GM06990 (cell line): ENCODE data around the gene ASB3.
A peak's percentile ranks its signal among the peaks of the same experiment; 100 is the strongest.

ENCODE experiments used
- DNase-seq: peaks from one replicate; pipeline ENCODE4 v3.0.0-alpha.2; 2011; ENCODE audit not compliant: insufficient read length; ENCODE audit errors: extremely low read depth
- H3K27me3 ChIP-seq: replicated peaks from 2 replicates; pipeline ENCODE4 v1.6.0; 2011; ENCODE audit warnings: low read length; ENCODE audit not compliant: control insufficient read depth, insufficient read depth
- H3K36me3 ChIP-seq: 2 replicates; pipeline ENCODE4 v1.5.1; 2011; ENCODE audit warnings: low read length; ENCODE audit not compliant: control insufficient read depth, insufficient read depth
- H3K4me3 ChIP-seq: replicated peaks from 2 replicates; pipeline ENCODE4 v1.5.1; 2011; ENCODE audit warnings: low read depth, mild to moderate bottlenecking, control low read depth, low read length
- TF ChIP-seq, protein P1 (sequence below): IDR thresholded peaks from 2 replicates; pipeline ENCODE4 v1.5.1; 2011; ENCODE audit warnings: low read length, control low read depth, mild to moderate bottlenecking, inconsistent platforms; ENCODE audit not compliant: insufficient read depth, poor library complexity, severe bottlenecking

ASB3 gene

DNA sequence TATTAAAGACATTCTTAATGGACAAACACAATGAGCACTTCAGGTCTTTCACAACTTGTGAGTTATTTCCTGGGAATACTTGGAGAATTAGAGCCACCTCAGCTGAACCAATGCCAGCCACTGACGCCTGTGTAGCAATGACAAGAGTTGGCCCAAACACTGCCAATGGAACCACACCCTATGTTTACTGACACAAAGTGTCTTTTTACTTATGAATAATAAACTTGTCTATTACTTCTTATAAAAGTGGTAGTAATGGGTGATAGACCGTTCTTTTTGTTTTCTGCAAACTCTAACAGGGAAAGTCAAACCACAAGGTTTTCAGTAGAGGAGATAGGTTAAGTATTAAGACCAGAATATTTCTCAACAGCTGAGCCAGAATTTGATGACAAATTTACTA, 31.6 kb downstream of the ASB3 start:
- H3K36me3 ChIP-seq: no peaks in the 10 kb centered on the region; the same call in 1 of the 2 replicates
- no peak overlapping the region for H3K4me3 ChIP-seq
- no peak for DNase-seq
- TF ChIP-seq, protein P1, sequence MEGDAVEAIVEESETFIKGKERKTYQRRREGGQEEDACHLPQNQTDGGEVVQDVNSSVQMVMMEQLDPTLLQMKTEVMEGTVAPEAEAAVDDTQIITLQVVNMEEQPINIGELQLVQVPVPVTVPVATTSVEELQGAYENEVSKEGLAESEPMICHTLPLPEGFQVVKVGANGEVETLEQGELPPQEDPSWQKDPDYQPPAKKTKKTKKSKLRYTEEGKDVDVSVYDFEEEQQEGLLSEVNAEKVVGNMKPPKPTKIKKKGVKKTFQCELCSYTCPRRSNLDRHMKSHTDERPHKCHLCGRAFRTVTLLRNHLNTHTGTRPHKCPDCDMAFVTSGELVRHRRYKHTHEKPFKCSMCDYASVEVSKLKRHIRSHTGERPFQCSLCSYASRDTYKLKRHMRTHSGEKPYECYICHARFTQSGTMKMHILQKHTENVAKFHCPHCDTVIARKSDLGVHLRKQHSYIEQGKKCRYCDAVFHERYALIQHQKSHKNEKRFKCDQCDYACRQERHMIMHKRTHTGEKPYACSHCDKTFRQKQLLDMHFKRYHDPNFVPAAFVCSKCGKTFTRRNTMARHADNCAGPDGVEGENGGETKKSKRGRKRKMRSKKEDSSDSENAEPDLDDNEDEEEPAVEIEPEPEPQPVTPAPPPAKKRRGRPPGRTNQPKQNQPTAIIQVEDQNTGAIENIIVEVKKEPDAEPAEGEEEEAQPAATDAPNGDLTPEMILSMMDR: no peak
- H3K27me3 ChIP-seq: no peaks in the 10 kb centered on the region

DNA sequence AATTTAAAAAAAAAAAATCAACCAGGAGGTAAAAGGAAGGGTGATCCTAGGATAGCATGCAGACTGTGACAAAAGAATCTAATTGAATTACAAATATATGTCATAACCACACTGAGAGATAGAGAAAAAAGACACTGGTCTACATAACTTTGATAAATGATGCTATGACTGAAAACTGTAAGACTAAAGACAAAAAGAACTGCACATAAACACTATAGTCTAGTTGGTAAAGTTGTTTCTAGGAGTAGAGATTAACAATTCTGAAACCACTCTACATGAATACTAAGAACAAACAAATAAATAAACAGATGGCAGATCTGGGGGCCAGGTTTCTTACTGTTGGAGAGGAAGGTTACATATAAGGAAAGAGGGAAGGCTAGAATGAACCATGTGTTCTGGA, 33.7 kb downstream of the ASB3 start:
- TF ChIP-seq, protein P1: no peak
- no peaks in the 10 kb centered on the region; the same call in 1 of the 2 replicates for H3K36me3 ChIP-seq
- no peaks in the 10 kb centered on the region for H3K27me3 ChIP-seq
- no peak for DNase-seq
- no peak overlapping the region for H3K4me3 ChIP-seq

DNA sequence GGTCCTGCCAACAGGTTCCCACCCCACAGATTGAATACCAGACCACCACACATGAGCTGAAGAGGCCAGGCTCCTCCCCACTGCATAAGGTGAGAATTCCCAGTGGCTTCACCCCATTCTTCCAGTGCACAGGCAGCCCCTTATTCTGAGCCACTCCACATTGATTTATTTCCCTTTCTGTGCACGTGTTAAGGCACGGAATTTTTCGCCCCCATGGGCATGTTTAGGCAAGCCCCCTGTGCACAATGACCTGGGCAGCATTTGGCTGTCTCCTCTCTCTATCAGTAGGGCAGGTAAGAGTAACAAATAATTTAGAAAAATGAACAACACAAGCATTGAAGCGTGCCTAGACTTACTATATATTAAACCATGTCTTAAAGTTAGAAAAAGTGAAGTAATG, 34.4 kb downstream of the ASB3 start:
- H3K27me3 ChIP-seq: no peaks in the 10 kb centered on the region
- DNase-seq: no peak
- TF ChIP-seq, protein P1: no peak
- no peaks in the 10 kb centered on the region; the same call in none of the 2 replicates for H3K36me3 ChIP-seq
- no peak overlapping the region for H3K4me3 ChIP-seq

DNA sequence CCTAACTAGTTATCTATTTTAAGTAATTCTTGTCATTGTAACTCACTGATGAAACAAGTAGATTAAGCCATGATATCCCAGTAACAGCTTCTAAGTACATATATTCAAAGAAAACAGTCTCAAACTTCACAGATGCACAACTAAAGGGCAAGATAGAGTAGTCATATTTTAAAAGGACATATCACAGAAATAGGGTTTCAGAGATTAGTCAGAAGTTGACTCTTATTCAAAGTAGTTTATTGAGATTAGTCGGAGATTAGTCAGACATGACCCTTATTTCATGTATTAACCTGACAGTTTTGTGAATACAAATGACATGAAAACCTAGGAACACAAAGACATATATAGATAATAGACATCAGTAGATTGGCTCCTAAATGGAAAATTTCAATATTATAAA, 35.0 kb downstream of the ASB3 start:
- TF ChIP-seq, protein P1: no peak
- peak; percentile 38 for DNase-seq

DNA sequence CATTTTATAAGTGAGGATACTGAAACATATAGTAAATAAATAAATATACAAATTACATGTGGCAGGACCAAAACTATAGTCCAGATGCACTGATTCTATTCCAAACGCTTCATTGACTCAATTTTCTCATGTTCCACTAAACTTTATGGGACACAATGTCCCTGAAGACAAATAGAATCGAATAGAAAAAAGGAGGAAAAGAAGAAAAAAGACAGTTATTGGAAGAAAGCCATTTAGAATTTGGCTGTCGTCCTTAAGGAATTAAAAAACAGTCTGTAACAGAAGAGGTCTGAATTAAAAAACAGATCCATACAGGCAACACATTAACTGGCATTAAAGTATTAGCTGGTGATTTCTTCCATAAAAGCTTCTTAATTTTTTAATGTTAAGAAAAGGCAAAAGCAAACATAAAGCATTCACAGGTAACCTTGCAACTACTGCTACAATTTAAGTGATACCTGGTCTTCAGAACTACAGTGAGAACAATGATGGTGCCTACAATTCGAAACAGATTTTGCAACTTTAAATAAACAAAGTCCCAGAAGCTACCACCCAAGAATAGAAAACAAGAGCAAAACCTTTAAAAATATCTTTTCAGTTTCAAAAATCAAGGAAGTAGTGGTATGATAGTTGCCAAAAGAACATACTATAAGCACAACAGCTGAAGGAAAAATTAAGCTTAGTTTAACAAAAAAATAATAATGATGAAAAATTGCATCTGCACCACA, 36.5 kb downstream of the ASB3 start:
- TF ChIP-seq, protein P1: no peak
- H3K36me3 ChIP-seq: no peaks in the 10 kb centered on the region; the same call in 1 of the 2 replicates
- H3K4me3 ChIP-seq: no peak overlapping the region; the same call in 1 of the 2 replicates
- DNase-seq: no peak
- no peaks in the 10 kb centered on the region for H3K27me3 ChIP-seq

More for the DNA sequence above, 35.0 kb downstream of the ASB3 start:
- Histone ChIP-seq H3K36me3 (no peaks in the 10 kb centered on the region; the same call in none of the 2 replicates), H3K27me3 (no peaks in the 10 kb centered on the region), H3K4me3 (no peak overlapping the region)
